Brain microvascular endothelial cell (primary cell): ENCODE data around the gene PADI2.

ENCODE experiments used
- DNase-seq: peaks from one replicate; pipeline ENCODE4 v3.0.0-alpha.2; 2020
- H3K27ac ChIP-seq: fragments of 250-450 bp; sonication (Bioruptor Pico); 2 replicates; pipeline ENCODE4 v1.5.1; 2020; ENCODE audit warnings: mild to moderate bottlenecking, moderate library complexity
- H3K27me3 ChIP-seq: fragments of 250-450 bp; sonication (Bioruptor Pico); replicated peaks from 2 replicates; pipeline ENCODE4 v1.5.1; 2020; ENCODE audit warnings: mild to moderate bottlenecking
- H3K36me3 ChIP-seq: fragments of 250-450 bp; sonication (Bioruptor Pico); replicated peaks from 2 replicates; pipeline ENCODE4 v1.5.1; 2020; ENCODE audit warnings: mild to moderate bottlenecking
- H3K4me3 ChIP-seq: 2 replicates; pipeline ENCODE4 v1.5.1; 2011; ENCODE audit warnings: low read depth, mild to moderate bottlenecking, control low read depth, low read length, moderate library complexity
- in situ Hi-C: cut with HindIII; loops from 2 replicates; pipeline ENCODE4 v1.10.0; 2017; ENCODE audit warnings: low sequenced_read_pairs, low pct_ligation_motif_present
- TF ChIP-seq, protein P1 (sequence below): IDR thresholded peaks from 2 replicates; pipeline ENCODE4 v1.5.1; 2011; ENCODE audit warnings: low read depth, mild to moderate bottlenecking, moderate library complexity, low read length, control low read depth, inconsistent platforms; ENCODE audit errors: missing control alignments

PADI2 gene

DNA sequence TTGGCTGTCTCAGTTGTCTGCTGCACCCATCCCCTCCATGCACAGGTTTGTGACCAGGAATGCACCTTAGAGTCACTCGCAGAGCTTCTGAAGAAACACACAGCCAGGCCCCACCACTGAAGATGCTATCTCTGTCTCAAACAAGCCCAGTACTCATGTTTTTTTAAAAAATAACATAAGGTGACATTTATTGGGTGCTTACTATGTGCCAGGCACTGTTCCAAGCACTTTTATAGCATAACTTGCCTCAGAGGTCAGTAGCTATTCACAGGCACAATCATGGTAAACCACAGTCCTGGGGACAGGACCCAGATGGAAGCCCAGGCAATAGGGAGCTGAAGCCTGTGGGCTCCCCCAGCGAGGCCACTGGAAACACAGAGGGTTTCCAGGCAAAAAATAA lies 98.7 kb downstream of the PADI2 start:
- no peak overlapping the region for H3K27ac ChIP-seq

DNA sequence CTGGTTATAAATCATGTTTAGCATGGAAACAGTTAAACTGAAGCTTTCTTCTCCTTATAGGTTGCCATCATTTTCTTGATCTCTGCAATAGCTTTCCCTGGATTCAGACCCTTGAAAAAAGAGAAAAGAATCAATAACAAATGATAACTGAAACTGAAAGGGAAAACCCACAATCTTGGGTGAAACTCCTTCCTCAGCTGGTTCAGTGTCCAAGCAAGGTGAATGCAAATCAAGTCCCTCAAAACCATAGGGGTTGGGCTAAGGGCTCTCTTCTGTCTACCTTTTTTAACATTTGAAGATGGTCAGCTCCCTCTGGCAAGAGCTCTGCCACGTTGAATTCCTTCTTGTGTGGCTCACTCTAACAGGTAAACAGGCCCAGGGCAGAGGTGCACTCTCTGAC lies 100.4 kb downstream of the PADI2 start:
- H3K27me3 ChIP-seq = no peaks in the 10 kb centered on the region
- H3K4me3 ChIP-seq = no peak overlapping the region
- H3K36me3 ChIP-seq = peaks cover 58% of the 10 kb centered on the region
- TF ChIP-seq, protein P1, sequence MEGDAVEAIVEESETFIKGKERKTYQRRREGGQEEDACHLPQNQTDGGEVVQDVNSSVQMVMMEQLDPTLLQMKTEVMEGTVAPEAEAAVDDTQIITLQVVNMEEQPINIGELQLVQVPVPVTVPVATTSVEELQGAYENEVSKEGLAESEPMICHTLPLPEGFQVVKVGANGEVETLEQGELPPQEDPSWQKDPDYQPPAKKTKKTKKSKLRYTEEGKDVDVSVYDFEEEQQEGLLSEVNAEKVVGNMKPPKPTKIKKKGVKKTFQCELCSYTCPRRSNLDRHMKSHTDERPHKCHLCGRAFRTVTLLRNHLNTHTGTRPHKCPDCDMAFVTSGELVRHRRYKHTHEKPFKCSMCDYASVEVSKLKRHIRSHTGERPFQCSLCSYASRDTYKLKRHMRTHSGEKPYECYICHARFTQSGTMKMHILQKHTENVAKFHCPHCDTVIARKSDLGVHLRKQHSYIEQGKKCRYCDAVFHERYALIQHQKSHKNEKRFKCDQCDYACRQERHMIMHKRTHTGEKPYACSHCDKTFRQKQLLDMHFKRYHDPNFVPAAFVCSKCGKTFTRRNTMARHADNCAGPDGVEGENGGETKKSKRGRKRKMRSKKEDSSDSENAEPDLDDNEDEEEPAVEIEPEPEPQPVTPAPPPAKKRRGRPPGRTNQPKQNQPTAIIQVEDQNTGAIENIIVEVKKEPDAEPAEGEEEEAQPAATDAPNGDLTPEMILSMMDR = no peak
- H3K27ac ChIP-seq = no peak overlapping the region
- DNase-seq = no peak
- in situ Hi-C loops = no loop called here

More for the DNA sequence above, 98.7 kb downstream of the PADI2 start:
- Histone ChIP-seq H3K27me3 (no peaks in the 10 kb centered on the region), H3K4me3 (no peak overlapping the region), H3K36me3 (peaks cover 67% of the 10 kb centered on the region)
- in situ Hi-C loops = no loop called here
- TF ChIP-seq, protein P1 = no peak
- DNase-seq = no peak

DNA sequence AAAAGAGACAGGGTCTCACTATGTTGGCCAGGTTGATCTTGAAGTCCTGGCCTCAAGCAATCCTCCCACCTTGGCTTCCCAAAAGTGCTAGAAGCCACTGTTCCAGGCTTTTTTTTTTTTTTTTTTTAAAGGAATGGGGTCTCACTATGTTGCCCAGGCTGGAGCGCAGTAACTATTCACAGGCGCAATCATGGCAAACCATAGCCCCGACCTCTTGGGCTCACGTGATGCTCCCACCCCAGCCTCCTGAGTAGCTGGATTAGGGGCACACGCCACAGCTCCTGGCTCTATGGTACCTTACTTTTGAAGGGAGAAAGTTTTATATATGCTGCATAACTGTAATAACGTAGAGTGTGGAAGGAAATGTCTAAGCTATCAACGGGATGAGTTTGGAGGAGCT lies 101.8 kb downstream of the PADI2 start:
- Histone ChIP-seq H3K27me3 (no peaks in the 10 kb centered on the region), H3K27ac (no peak overlapping the region), H3K36me3 (peaks cover 44% of the 10 kb centered on the region), H3K4me3 (no peak overlapping the region)
- in situ Hi-C loops = no loop called here
- no peak for DNase-seq
- TF ChIP-seq, protein P1 = no peak
